MM.1S (cell line): ENCODE measurements around the gene TMEM143.

Experiments used
- DNase-seq: peaks from one replicate; pipeline ENCODE4 v3.0.0-alpha.2; 2015
- H2AFZ ChIP-seq: fragments of 300-600 bp; sonication (generic); 2 replicates; pipeline ENCODE4 v1.6.0; 2016; ENCODE audit warnings: antibody characterized with exemption, low read length
- H3F3A ChIP-seq: fragments of 300-600 bp; sonication (generic); 2 replicates; pipeline ENCODE4 v1.6.1; 2016; ENCODE audit warnings: mild to moderate bottlenecking, antibody characterized with exemption, low read length, moderate library complexity, mixed read lengths; ENCODE audit not compliant: insufficient read depth
- H3K27ac ChIP-seq: fragments of 300-600 bp; sonication (generic); 2 replicates; pipeline ENCODE4 v1.5.1; 2016; ENCODE audit warnings: mild to moderate bottlenecking, low read length
- H3K27me3 ChIP-seq: fragments of 300-600 bp; sonication (generic); replicated peaks from 2 replicates; pipeline ENCODE4 v1.6.0; 2016; ENCODE audit warnings: low read length; ENCODE audit not compliant: insufficient read depth
- H3K36me3 ChIP-seq: fragments of 300-600 bp; sonication (generic); replicated peaks from 2 replicates; pipeline ENCODE4 v1.6.1; 2016; ENCODE audit warnings: mild to moderate bottlenecking, low read length, mixed read lengths; ENCODE audit not compliant: insufficient read depth
- H3K4me1 ChIP-seq: fragments of 300-600 bp; sonication (generic); 2 replicates; pipeline ENCODE4 v1.6.1; 2016; ENCODE audit warnings: low read length, mixed read lengths
- H3K4me2 ChIP-seq: fragments of 300-600 bp; sonication (generic); 2 replicates; pipeline ENCODE4 v1.6.0; 2016; ENCODE audit warnings: low read depth, low read length
- H3K4me3 ChIP-seq: fragments of 300-600 bp; sonication (generic); 2 replicates; pipeline ENCODE4 v1.5.1; 2016; ENCODE audit warnings: low read length, mixed read lengths
- H3K79me2 ChIP-seq: fragments of 300-600 bp; sonication (generic); 2 replicates; pipeline ENCODE4 v1.6.1; 2016; ENCODE audit warnings: mixed run types, low read length, mixed read lengths
- H3K9ac ChIP-seq: fragments of 300-600 bp; sonication (generic); 2 replicates; pipeline ENCODE4 v1.6.1; 2016; ENCODE audit warnings: low read length, mixed read lengths
- H3K9me2 ChIP-seq: fragments of 300-600 bp; sonication (generic); replicated peaks from 2 replicates; pipeline ENCODE4 v1.6.1; 2016; ENCODE audit warnings: mild to moderate bottlenecking, low read length, mixed read lengths; ENCODE audit not compliant: insufficient read depth
- H3K9me3 ChIP-seq: fragments of 300-600 bp; sonication (generic); replicated peaks from 2 replicates; pipeline ENCODE4 v1.6.1; 2016; ENCODE audit warnings: mild to moderate bottlenecking, low read length, mixed read lengths; ENCODE audit not compliant: insufficient read depth
- H4K20me1 ChIP-seq: fragments of 300-600 bp; sonication (generic); 2 replicates; pipeline ENCODE4 v1.6.1; 2016; ENCODE audit warnings: mild to moderate bottlenecking, low read length, moderate library complexity, mixed read lengths; ENCODE audit not compliant: insufficient read depth
- EZH2 ChIP-seq: fragments of 300-600 bp; sonication (generic); optimal IDR thresholded peaks from 2 replicates; pipeline ENCODE3; 2017; ENCODE audit warnings: low read depth, mild to moderate bottlenecking, antibody characterized with exemption, low read length, mixed read lengths
- EZH2phosphoT487 ChIP-seq: fragments of 300-600 bp; sonication (generic); IDR thresholded peaks from 2 replicates; pipeline ENCODE4 v1.6.1; 2018; ENCODE audit warnings: antibody characterized with exemption, low read length
- TF ChIP-seq, protein P1 (sequence below): fragments of 300-600 bp; sonication (generic); IDR thresholded peaks from 2 replicates; pipeline ENCODE4 v1.5.1; 2016; ENCODE audit warnings: antibody characterized with exemption, low read length, mixed read lengths

The TMEM143 gene

DNA sequence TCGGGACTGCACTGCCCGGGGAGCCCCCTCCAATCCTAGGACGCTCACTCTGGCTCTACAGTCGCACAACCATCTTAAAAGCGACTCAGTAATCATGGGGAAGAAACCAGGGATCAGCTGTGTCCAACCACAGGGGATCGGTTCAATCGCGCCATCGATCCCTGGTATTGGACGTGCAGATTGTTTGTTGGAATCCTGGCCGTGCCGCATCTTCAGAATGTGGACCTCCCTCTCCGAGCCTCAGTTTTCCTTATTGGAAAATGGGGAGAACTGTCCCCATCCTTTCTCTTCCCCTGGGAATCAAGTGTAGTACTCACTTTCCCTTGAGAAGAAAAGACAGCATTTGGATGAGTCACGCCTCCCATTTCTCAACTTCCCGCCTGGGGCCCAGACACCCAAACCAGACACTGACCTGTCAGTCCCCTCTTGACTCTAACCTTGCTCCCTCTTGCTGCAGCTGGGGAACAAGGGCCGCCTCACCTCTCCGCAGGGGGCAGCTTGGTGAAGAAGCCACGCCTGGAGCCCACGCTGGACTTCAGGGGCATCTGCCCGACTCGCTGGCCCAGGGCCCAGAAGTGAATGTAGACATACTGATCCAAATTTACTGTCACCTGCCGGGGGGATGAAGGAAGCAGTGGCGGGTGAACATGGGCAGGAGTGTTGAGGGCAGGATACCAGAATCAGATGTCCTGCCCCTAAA, 20.7 kb downstream of the TMEM143 start:
- Histone ChIP-seq H3K4me1 (no peaks in the 10 kb centered on the region), H3K79me2 (no peaks in the 10 kb centered on the region), H3K9me3 (no peaks in the 10 kb centered on the region), H3K36me3 (no peaks in the 10 kb centered on the region), H4K20me1 (no peaks in the 10 kb centered on the region), H3F3A (no peaks in the 10 kb centered on the region), H3K27ac (no peak overlapping the region), H3K4me2 (no peak overlapping the region), H3K9ac (no peak overlapping the region), H3K9me2 (no peaks in the 10 kb centered on the region), H2AFZ (no peak overlapping the region), H3K4me3 (no peak overlapping the region), H3K27me3 (no peaks in the 10 kb centered on the region)
- TF ChIP-seq, protein P1, sequence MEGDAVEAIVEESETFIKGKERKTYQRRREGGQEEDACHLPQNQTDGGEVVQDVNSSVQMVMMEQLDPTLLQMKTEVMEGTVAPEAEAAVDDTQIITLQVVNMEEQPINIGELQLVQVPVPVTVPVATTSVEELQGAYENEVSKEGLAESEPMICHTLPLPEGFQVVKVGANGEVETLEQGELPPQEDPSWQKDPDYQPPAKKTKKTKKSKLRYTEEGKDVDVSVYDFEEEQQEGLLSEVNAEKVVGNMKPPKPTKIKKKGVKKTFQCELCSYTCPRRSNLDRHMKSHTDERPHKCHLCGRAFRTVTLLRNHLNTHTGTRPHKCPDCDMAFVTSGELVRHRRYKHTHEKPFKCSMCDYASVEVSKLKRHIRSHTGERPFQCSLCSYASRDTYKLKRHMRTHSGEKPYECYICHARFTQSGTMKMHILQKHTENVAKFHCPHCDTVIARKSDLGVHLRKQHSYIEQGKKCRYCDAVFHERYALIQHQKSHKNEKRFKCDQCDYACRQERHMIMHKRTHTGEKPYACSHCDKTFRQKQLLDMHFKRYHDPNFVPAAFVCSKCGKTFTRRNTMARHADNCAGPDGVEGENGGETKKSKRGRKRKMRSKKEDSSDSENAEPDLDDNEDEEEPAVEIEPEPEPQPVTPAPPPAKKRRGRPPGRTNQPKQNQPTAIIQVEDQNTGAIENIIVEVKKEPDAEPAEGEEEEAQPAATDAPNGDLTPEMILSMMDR, result no peak
- no peak for TF ChIP-seq EZH2phosphoT487
- TF ChIP-seq EZH2, result no peak
- DNase-seq, result no peak

DNA sequence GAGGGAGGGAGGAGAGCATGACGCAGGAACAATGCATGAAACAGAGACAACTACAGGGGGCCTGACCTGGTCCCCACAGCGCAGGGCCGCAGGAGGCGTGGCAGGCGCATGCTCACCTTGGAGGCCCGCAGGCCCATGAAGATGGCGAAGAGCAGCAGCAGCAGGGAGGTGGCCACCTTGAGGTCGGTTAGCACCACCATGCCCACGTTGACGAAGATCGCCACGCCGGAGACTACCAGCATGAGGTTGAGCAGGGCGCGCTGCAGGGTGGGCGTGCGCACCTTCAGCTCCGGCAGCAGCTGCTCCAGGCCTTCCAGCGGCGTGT, 21.4 kb downstream of the TMEM143 start:
- Histone ChIP-seq H3K27me3 (no peaks in the 10 kb centered on the region), H3K27ac (no peak overlapping the region), H3K4me1 (no peaks in the 10 kb centered on the region), H3K9me2 (no peaks in the 10 kb centered on the region), H4K20me1 (no peaks in the 10 kb centered on the region), H3F3A (no peaks in the 10 kb centered on the region), H3K36me3 (no peaks in the 10 kb centered on the region), H2AFZ (no peak overlapping the region), H3K9ac (no peak overlapping the region), H3K79me2 (no peaks in the 10 kb centered on the region), H3K9me3 (no peaks in the 10 kb centered on the region), H3K4me2 (no peak overlapping the region), H3K4me3 (no peak overlapping the region)
- TF ChIP-seq, protein P1, result no peak
- no peak for TF ChIP-seq EZH2phosphoT487
- no peak for TF ChIP-seq EZH2
- DNase-seq, result no peak

DNA sequence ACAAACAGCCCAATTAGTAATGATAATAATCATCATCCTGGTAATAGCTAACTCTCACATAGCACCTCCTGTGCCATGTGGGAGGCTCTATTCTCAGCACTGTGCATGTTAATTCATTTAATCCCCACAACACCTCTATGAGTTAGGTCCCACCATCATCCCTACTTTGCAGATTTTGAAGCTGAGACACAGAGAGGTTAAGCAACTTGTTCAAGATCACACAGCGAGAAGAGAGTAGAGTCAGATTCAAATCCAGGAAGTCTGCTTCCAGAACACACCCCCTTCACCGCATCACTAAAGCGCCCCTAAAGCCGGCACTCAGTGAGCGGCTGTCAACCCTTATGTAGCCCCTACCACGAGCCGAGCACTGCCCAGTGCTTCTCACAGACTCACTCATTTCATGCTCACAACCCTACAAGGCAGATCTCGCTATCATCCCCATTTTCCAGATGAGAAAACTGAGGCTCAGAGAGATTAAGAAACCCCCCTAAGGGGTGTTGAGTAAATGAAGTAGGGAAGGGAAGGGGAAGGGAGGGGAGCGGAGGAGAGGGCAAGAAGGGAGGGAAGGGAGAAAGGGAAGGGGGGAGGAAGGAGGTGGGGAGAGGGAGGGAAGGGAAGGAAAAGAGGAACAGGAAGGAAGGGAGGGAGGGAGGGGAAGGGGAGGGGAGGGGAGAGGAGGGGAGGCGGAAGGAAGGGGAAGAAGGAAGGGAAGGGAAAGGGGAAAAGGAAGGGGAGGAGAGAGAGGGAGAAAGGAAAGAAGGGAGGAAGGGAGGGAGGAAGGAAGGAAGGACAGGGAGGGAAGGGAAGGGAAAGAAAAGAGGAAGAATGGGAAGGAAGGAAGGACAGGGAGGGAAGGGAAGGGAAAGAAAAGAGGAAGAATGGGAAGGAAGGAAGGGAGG, 22.0 kb downstream of the TMEM143 start:
- TF ChIP-seq EZH2, result no peak
- no peak for TF ChIP-seq EZH2phosphoT487
- TF ChIP-seq, protein P1, result no peak
- no peaks in the 10 kb centered on the region for H3K4me1 ChIP-seq
- H3K27me3 ChIP-seq, result no peaks in the 10 kb centered on the region
- no peak overlapping the region for H3K9ac ChIP-seq
- H2AFZ ChIP-seq, result no peak overlapping the region
- no peak overlapping the region for H3K27ac ChIP-seq
- H3K9me3 ChIP-seq, result no peaks in the 10 kb centered on the region
- H3K79me2 ChIP-seq, result no peaks in the 10 kb centered on the region
- H4K20me1 ChIP-seq, result no peaks in the 10 kb centered on the region
- no peaks in the 10 kb centered on the region for H3K9me2 ChIP-seq
- no peak overlapping the region for H3K4me2 ChIP-seq
- DNase-seq, result no peak
- no peaks in the 10 kb centered on the region for H3F3A ChIP-seq
- H3K4me3 ChIP-seq, result no peak overlapping the region
- no peaks in the 10 kb centered on the region for H3K36me3 ChIP-seq
